ENCODE results near the gene KRTAP10-7. TPM values are rescaled to one million over a fixed set of nuclear protein-coding genes. Genes with fewer than 3 reads are reported as not detected.

Gene KRTAP10-7
- total RNA-seq, 4 donors from 2014 or later = not detected

DNA sequence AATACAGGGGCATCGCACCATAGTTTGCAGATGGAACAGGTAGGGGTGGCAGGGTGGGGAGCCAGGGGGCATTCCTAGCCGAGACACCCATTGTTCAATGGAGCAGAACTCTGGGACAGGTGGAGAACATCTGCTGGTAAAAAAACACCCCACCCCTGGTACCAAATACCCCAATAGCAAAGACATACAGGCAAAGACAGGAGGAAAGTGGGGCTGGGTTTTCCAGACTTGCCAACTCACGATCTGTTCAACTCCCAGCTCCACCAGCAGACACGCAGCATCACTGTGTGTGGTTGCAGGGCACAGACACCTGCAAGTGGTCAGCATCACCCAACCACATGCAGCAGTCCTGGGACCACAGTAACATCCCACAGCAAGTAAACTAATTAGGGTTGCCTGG is 11.2 kb downstream of the KRTAP10-7 start:
- Histone ChIP-seq H3K4me3 (no peak overlapping the region), H3K27me3 (no peaks in the 10 kb centered on the region), H3K36me3 (no peaks in the 10 kb centered on the region), H3K4me1 (no peaks in the 10 kb centered on the region), H3K27ac (no peak overlapping the region), H3K9me3 (peaks cover 0 to 42% (median 0%) of the 10 kb centered on the region in 4 donors)
- no peak for DNase-seq (ENCODE audit: low spot score in 2 of 2)
- WGBS, 2 donors = 84 to 89% methylated on average over 4 of the region's 4 CpGs
- no peak for TF ChIP-seq POLR2A (IDR thresholded peaks at IDR 0.05)
- TF ChIP-seq, protein P1, sequence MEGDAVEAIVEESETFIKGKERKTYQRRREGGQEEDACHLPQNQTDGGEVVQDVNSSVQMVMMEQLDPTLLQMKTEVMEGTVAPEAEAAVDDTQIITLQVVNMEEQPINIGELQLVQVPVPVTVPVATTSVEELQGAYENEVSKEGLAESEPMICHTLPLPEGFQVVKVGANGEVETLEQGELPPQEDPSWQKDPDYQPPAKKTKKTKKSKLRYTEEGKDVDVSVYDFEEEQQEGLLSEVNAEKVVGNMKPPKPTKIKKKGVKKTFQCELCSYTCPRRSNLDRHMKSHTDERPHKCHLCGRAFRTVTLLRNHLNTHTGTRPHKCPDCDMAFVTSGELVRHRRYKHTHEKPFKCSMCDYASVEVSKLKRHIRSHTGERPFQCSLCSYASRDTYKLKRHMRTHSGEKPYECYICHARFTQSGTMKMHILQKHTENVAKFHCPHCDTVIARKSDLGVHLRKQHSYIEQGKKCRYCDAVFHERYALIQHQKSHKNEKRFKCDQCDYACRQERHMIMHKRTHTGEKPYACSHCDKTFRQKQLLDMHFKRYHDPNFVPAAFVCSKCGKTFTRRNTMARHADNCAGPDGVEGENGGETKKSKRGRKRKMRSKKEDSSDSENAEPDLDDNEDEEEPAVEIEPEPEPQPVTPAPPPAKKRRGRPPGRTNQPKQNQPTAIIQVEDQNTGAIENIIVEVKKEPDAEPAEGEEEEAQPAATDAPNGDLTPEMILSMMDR (IDR thresholded peaks at IDR 0.05) = no peak
- no peak for TF ChIP-seq EP300 (IDR thresholded peaks at IDR 0.05)

DNA sequence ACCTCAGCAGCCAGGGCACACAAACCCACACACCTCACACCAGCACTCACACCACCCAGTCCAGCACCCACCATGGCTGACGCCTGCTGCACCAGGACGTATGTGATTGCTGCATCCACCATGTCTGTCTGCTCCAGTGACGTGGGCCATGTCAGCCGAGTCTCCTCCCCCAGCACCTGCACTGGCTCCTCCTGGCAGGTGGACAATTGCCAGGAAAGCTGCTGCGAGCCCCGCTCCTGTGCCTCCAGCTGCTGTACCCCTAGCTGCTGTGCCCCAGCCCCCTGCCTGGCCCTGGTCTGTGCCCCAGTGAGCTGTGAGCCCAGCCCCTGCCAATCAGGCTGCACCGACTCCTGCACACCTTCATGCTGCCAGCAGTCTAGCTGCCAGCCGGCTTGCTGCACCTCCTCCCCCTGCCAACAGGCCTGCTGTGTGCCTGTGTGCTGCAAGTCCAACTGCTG is 11.7 kb downstream of the KRTAP10-7 start, which contains the start of gene KRTAP10-8:
TSS of gene KRTAP10-8 (plus strand) at position 51 of the 458 bp plus-strand sequence. CDS start at position 73, 22 bp downstream.
- no peak for DNase-seq (ENCODE audit: low spot score in 2 of 2)
- TF ChIP-seq, protein P1 (IDR thresholded peaks at IDR 0.05) = no peak
- TF ChIP-seq POLR2A (IDR thresholded peaks at IDR 0.05) (no peak), EP300 (IDR thresholded peaks at IDR 0.05) (no peak)

DNA sequence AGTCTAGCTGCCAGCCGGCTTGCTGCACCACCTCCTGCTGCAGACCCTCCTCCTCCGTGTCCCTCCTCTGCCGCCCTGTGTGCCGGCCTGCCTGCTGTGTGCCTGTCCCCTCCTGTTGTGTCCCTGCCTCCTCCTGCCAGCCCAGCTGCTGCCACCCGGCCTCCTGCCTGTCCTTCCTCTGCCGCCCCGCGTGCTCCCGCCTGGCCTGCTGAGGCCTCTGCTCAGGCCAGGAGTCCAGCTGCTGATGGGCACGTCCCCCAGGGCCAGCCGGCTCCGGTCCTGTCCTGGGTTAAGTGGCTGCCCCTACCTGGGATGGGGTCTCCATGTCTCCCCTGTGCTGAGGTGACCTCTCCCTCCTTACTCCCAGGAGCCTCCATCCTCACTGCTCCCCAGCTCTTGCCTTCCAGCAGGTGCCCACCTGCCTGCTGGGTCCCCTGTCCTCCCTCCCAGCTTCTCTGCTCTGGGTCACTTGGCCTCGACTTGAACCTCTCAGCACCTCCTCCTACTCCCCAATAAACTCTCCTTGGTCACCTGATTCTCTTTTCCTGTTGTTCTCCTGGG is 12.4 kb downstream of the KRTAP10-7 start:
- no peak overlapping the region for H3K4me3 ChIP-seq
- TF ChIP-seq POLR2A (IDR thresholded peaks at IDR 0.05) (no peak), EP300 (IDR thresholded peaks at IDR 0.05) (no peak)
- TF ChIP-seq, protein P1 (IDR thresholded peaks at IDR 0.05) = no peak
- WGBS, 2 donors = 81 to 85% methylated on average over 10 to 13 of the region's 13 CpGs
- DNase-seq (ENCODE audit: low spot score in 2 of 2) = no peak
- H3K27me3 ChIP-seq = no peaks in the 10 kb centered on the region
- no peaks in the 10 kb centered on the region for H3K4me1 ChIP-seq
- no peak overlapping the region for H3K27ac ChIP-seq
- peaks cover 0 to 42% (median 0%) of the 10 kb centered on the region in 4 donors for H3K9me3 ChIP-seq
- no peaks in the 10 kb centered on the region for H3K36me3 ChIP-seq

More for the DNA sequence above, 11.7 kb downstream of the KRTAP10-7 start, which contains the start of gene KRTAP10-8:
- H3K4me3 ChIP-seq = no peak within 1 kb of the TSS
- peaks cover 0 to 42% (median 0%) of the 10 kb centered on the region in 4 donors for H3K9me3 ChIP-seq
- no peaks in the 10 kb centered on the region for H3K36me3 ChIP-seq
- H3K27ac ChIP-seq = no peak within 1 kb of the TSS
- WGBS, 2 donors = 85 to 90% methylated on average over 7 to 8 of the region's 8 CpGs
- H3K27me3 ChIP-seq = no peaks in the 10 kb centered on the region
- H3K4me1 ChIP-seq = no peaks in the 10 kb centered on the region

DNA sequence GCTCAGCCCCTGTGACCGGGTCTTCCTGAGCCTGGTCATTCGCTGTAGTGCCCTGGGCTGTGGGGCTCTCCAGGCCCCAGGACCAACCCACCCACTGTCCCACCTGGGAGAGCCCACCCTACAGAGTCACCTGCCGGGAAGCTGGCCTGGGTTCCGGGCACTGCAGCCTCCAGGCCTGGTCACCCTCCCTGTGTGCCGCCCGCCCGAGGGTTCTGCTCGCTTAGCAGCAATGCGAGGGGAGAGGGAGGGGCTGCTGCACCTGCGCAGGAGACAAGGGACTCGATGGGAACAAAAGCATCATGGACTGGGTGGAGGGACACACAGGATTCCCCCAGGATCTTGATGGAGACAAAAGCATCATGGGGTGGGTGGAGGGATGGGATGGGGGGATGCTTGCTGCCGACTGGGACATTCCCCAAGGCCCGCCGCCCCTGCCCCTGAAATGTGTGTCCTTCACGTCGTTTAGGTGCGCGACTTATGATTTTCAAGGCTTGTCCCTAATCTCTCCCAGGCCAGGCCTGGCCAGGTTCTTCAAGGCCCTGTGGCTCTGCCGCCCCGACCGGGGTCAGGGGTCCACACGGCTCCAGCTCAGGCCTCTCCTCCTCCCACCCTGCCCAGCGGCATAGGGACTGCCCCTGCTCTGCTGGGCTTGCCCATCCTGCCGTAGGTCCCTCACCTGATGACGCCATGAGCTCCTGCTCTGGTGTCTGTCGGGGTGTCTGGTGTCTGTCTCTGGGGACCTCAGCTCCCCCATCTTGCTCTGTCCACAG is 13.2 kb downstream of the KRTAP10-7 start:
- Histone ChIP-seq H3K4me1 (no peaks in the 10 kb centered on the region), H3K9me3 (peaks cover 0 to 40% (median 0%) of the 10 kb centered on the region in 4 donors), H3K27me3 (no peaks in the 10 kb centered on the region), H3K27ac (no peak overlapping the region), H3K4me3 (no peak overlapping the region), H3K36me3 (no peaks in the 10 kb centered on the region)
- no peak for TF ChIP-seq EP300 (IDR thresholded peaks at IDR 0.05)
- TF ChIP-seq, protein P1 (IDR thresholded peaks at IDR 0.05) = no peak
- TF ChIP-seq POLR2A (IDR thresholded peaks at IDR 0.05) = no peak
- no peak for DNase-seq (ENCODE audit: low spot score in 2 of 2)
- WGBS, 2 donors = 85 to 86% methylated on average over 25 to 26 of the region's 26 CpGs

DNA sequence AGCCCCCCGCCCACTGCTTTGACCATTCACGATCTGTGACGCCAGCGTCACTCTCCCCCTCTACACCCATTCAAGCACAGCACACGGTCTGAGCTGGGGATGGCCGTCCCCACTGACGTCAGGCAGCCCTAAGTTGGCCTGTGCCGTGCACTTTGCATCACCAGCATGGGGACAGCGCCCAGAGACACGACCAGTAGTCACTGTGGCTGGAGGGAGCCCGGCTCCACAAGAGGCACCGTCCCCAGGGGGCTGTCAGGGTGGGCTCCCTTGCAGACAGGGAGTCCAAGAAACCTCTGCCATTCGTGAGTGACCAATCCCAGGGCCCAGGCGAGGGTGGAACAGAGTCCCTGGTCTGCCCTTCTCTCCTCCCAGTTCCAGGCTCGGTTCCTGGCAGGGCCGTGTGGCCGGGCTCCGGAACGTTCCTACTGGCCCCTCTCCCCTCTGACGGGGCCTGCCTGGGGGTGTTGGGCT is 13.8 kb downstream of the KRTAP10-7 start:
- H3K36me3 ChIP-seq = no peaks in the 10 kb centered on the region
- H3K27ac ChIP-seq = no peak overlapping the region
- H3K4me3 ChIP-seq = no peak overlapping the region
- no peak for DNase-seq (ENCODE audit: low spot score in 2 of 2)
- TF ChIP-seq POLR2A (IDR thresholded peaks at IDR 0.05) (no peak), EP300 (IDR thresholded peaks at IDR 0.05) (no peak)
- TF ChIP-seq, protein P1 (IDR thresholded peaks at IDR 0.05) = no peak
- peaks cover 0 to 36% (median 0%) of the 10 kb centered on the region in 4 donors for H3K9me3 ChIP-seq
- H3K4me1 ChIP-seq = no peaks in the 10 kb centered on the region
- WGBS, 2 donors = 67 to 78% methylated on average over 19 to 20 of the region's 20 CpGs
- no peaks in the 10 kb centered on the region for H3K27me3 ChIP-seq

Measured in tibial nerve (tissue), 4 donors.